Stimulated activated CD8-positive, alpha-beta memory T cell treated with anti-CD3 and anti-CD28 coated beads, Interleukin-4, amount 100 ng/mL, for 48 hours (primary cell): ENCODE results near the gene VAX1.

ENCODE experiments used
- DNase-seq: peaks from one replicate; pipeline ENCODE4 v3.0.0-alpha.2; 2020

Gene VAX1

GRCh38 chr10:117163954-117164548 is 26.0 kb upstream of the VAX1 start:
- DNase-seq: no peak

GRCh38 chr10:117163061-117163953 is 25.2 kb upstream of the VAX1 start:
- DNase-seq: no peak

GRCh38 chr10:117162093-117163060 is 24.3 kb upstream of the VAX1 start:
- DNase-seq: no peak

- DNase-seq: no peak
These were observed 23.4 kb upstream of the VAX1 start for GRCh38 chr10:117161386-117162033.

- DNase-seq: no peak
These were observed 22.5 kb upstream of the VAX1 start for GRCh38 chr10:117160567-117160966.

GRCh38 chr10:117159390-117159789 is 21.3 kb upstream of the VAX1 start:
- DNase-seq: no peak

GRCh38 chr10:117158297-117158696 is 20.2 kb upstream of the VAX1 start:
- DNase-seq: no peak

- no peak for DNase-seq
These were observed 14.6 kb upstream of the VAX1 start for GRCh38 chr10:117152668-117153067.

GRCh38 chr10:117148284-117148683 is 10.2 kb upstream of the VAX1 start:
- DNase-seq: no peak

GRCh38 chr10:117145019-117145418 is 6.9 kb upstream of the VAX1 start:
- no peak for DNase-seq

GRCh38 chr10:117143103-117143823 is 5.2 kb upstream of the VAX1 start:
- DNase-seq: no peak

- no peak for DNase-seq
These were observed 2.4 kb upstream of the VAX1 start for GRCh38 chr10:117140525-117140902.

- no peak for DNase-seq
These were observed 1.8 kb upstream of the VAX1 start for GRCh38 chr10:117139581-117140524.

- no peak for DNase-seq
These were observed 939 bp upstream of the VAX1 start for GRCh38 chr10:117138838-117139580.

GRCh38 chr10:117137031-117137910 is 799 bp downstream of the VAX1 start:
- DNase-seq: no peak

GRCh38 chr10:117136391-117136975 is 1.6 kb downstream of the VAX1 start:
- DNase-seq: no peak

- DNase-seq: no peak
These were observed 2.5 kb downstream of the VAX1 start for GRCh38 chr10:117135480-117136140.

- DNase-seq: no peak
These were observed 3.1 kb downstream of the VAX1 start for GRCh38 chr10:117135026-117135372.
